Activated T-helper 2 cell treated with anti-CD3 and anti-CD28 coated beads, Interferon-gamma antibody, Interleukin-2, Interleukin-4, amounts not matched to agents 10 μg/mL and 5 μg/mL and 100 μg/mL, durations not matched to agents 14 hours and 24 hours and 36 hours (primary cell): ENCODE results near the gene ZMYND10. TPM values are rescaled to one million over a fixed set of nuclear protein-coding genes. Genes with fewer than 3 reads are reported as not detected.

ENCODE experiments used
- DNase-seq: peaks from one replicate; pipeline ENCODE4 v3.0.0; 2021; ENCODE audit warnings: low spot score
- H3K27ac Mint-ChIP-seq: one replicate; pipeline ENCODE4 v1.8.0; 2021; ENCODE audit warnings: mixed read lengths
- H3K27me3 Mint-ChIP-seq: one replicate; pipeline ENCODE4 v1.8.0; 2021; ENCODE audit warnings: low read depth, mixed read lengths
- H3K36me3 Mint-ChIP-seq: one replicate; pipeline ENCODE4 v1.8.0; 2021; ENCODE audit warnings: low read depth, mixed read lengths
- H3K4me1 Mint-ChIP-seq: one replicate; pipeline ENCODE4 v1.8.0; 2021; ENCODE audit warnings: low read depth, mixed read lengths
- H3K4me3 Mint-ChIP-seq: one replicate; pipeline ENCODE4 v1.8.0; 2021; ENCODE audit warnings: low read depth, mild to moderate bottlenecking, moderate library complexity, mixed read lengths
- H3K9me3 Mint-ChIP-seq: one replicate; pipeline ENCODE4 v1.8.0; 2021; ENCODE audit warnings: mixed read lengths
- intact Hi-C: fragments of 100-400 bp; cut with micrococcal nuclease; formaldehyde crosslinking; loops from one replicate; pipeline ENCODE4 v1.15.1; 2023
- total RNA-seq: library from RNA; stranded (reverse); gene quantifications from 2 replicates; pipeline ENCODE4 v1.2.3, GENCODE V29; 2022

The ZMYND10 gene
- total RNA-seq, 1 donor from 2014 or later: 0.94 TPM

GRCh38 chr3:50338965-50339364 is 6.6 kb downstream of the ZMYND10 start:
- Mint-ChIP-seq H3K4me1 (peaks cover 36% of the 10 kb centered on the region), H3K27me3 (no peaks in the 10 kb centered on the region), H3K27ac (peak overlapping the region; percentile 93), H3K36me3 (peaks cover 57% of the 10 kb centered on the region), H3K9me3 (no peaks in the 10 kb centered on the region), H3K4me3 (peak overlapping the region; percentile 95)
- intact Hi-C loops: loop anchor here (1.0 to 5.0 kb wide), 3 partner anchors 11 to 263 kb away; partner anchors contain the start of genes CYB561D2, GNAI2 and NPRL2
- no peak for DNase-seq

GRCh38 chr3:50337175-50337861 is 8.2 kb downstream of the ZMYND10 start:
- H3K27ac Mint-ChIP-seq: peak overlapping the region; percentile 93
- peak; percentile 97 for DNase-seq
- H3K27me3 Mint-ChIP-seq: no peaks in the 10 kb centered on the region
- peak overlapping the region; percentile 95 for H3K4me3 Mint-ChIP-seq
- no peaks in the 10 kb centered on the region for H3K9me3 Mint-ChIP-seq
- intact Hi-C loops: loop anchor here (1.0 to 5.0 kb wide), 5 partner anchors 9 to 265 kb away; partner anchors contain the start of genes GNAI2, HYAL3, IFRD2 and NAA80
- peaks cover 63% of the 10 kb centered on the region for H3K36me3 Mint-ChIP-seq
- H3K4me1 Mint-ChIP-seq: peaks cover 41% of the 10 kb centered on the region

- Mint-ChIP-seq H3K36me3 (peaks cover 70% of the 10 kb centered on the region), H3K4me1 (peaks cover 41% of the 10 kb centered on the region), H3K9me3 (no peaks in the 10 kb centered on the region), H3K27ac (peak overlapping the region; percentile 96), H3K4me3 (peak overlapping the region; percentile 95), H3K27me3 (no peaks in the 10 kb centered on the region)
- intact Hi-C loops: loop anchor here (1.0 to 5.0 kb wide), 5 partner anchors 8 to 266 kb away; partner anchors contain the start of genes GNAI2, HYAL3, IFRD2 and NAA80
- DNase-seq: no peak
Measured at GRCh38 chr3:50336452-50337174, 8.9 kb downstream of the ZMYND10 start.

GRCh38 chr3:50334339-50335075 is 11.0 kb downstream of the ZMYND10 start:
- H3K4me3 Mint-ChIP-seq: peak overlapping the region; percentile 56
- no peak for DNase-seq
- H3K9me3 Mint-ChIP-seq: no peaks in the 10 kb centered on the region
- peaks cover 33% of the 10 kb centered on the region for H3K4me1 Mint-ChIP-seq
- peaks cover 83% of the 10 kb centered on the region for H3K36me3 Mint-ChIP-seq
- H3K27ac Mint-ChIP-seq: peak overlapping the region; percentile 86
- H3K27me3 Mint-ChIP-seq: no peaks in the 10 kb centered on the region
- intact Hi-C loops: loop anchor here (5.0 kb wide), 2 partner anchors 97 to 268 kb away; partner anchors contain the start of gene GNAI2

DNA sequence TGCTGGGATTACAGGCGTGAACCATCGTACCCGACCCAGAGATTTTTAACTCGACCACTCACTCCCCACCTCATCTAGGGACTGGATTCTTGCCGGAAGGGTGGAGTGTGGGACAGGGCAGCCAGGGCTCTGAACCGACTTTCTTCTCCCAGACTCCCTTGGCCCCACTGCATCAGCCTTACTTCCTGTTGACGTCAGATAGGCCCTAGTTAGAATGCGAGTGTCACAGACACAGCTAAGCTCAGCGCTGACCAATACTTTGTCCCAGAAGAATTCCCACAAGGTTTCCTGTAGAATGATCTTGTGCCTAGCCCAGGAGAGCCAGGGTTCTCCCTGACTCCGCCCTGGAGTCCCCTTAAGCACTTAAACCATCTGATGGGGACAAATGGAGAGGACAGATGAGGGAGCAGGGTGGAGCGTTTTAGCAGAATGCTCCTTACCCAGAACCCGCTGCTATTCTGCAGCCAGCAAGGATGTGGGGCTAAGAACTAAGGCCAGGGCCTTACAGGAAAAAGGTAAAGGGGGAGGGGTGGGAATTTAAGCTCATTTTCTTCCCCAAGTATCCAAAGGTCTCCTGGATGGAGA is 11.7 kb downstream of the ZMYND10 start:
- peak overlapping the region; percentile 56 for H3K4me3 Mint-ChIP-seq
- DNase-seq: no peak
- H3K9me3 Mint-ChIP-seq: no peaks in the 10 kb centered on the region
- H3K27me3 Mint-ChIP-seq: no peaks in the 10 kb centered on the region
- peaks cover 80% of the 10 kb centered on the region for H3K36me3 Mint-ChIP-seq
- peaks cover 27% of the 10 kb centered on the region for H3K4me1 Mint-ChIP-seq
- intact Hi-C loops: no loop called here
- H3K27ac Mint-ChIP-seq: peak overlapping the region; percentile 86

- intact Hi-C loops: no loop called here
- no peaks in the 10 kb centered on the region for H3K27me3 Mint-ChIP-seq
- H3K4me3 Mint-ChIP-seq: no peak overlapping the region
- DNase-seq: no peak
- no peak overlapping the region for H3K27ac Mint-ChIP-seq
- peaks cover 32% of the 10 kb centered on the region for H3K4me1 Mint-ChIP-seq
- H3K36me3 Mint-ChIP-seq: peaks cover 68% of the 10 kb centered on the region
- H3K9me3 Mint-ChIP-seq: no peaks in the 10 kb centered on the region
Measured at GRCh38 chr3:50331364-50331907, 14.1 kb downstream of the ZMYND10 start.

DNA sequence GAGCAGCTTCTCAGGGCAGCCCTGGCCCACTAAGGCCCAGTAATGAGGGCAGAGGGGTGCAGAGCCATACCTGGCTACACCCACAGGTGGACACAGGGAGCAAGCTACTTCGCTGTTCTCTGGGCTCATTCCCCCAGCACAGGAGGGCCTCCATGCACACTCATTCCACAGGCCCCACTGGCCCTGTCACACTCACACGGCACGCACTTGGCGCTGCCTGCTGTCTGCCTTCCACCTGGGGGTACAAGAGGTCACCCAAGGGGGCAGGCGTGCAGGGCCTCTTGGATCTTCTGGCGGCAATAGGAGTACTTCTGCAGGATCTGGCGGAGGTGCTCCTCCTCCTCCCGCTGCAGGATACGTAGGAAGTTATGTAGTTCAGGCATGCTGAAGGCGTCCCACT is 15.2 kb downstream of the ZMYND10 start:
- Mint-ChIP-seq H3K36me3 (peaks cover 59% of the 10 kb centered on the region), H3K27me3 (no peaks in the 10 kb centered on the region), H3K27ac (no peak overlapping the region), H3K4me3 (no peak overlapping the region), H3K4me1 (peaks cover 25% of the 10 kb centered on the region), H3K9me3 (no peaks in the 10 kb centered on the region)
- no peak for DNase-seq
- intact Hi-C loops: no loop called here

DNA sequence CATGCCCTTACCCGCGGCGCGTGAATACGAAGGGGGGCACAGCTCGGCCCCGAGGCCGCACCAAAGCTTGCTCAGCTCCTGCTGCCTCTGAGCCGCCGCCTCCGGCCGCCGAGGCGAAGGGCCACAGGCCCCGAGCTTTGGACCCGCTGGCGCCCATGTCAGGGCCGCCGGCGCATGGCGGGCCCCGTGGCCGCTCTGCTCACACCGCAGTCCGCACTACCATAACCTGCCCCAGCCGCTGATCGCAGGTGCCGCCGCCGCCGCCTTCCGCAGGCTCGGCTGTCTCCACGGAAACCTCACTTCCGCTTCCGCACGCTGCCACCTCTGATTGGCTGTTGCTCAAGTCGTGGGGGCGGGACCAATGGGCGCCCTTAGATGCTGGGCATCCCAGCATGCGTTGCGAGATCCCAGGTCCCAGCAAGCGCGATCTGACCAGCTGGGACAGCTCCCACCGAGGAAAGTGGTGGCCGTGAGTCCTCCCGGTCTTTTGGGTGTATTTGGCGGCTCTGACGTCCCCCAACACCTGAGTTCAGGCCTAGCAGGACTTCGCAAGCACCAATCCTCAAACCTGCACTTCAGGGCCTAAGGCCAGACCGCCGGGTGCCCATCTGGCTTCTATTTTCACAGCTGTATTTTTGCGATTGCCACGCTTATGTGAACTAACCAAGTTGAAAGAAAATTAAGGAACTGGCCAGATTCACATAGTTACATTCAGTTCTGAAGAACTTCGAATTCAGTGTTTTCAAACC is 17.4 kb downstream of the ZMYND10 start, which contains the start of gene TUSC2:
TSS of gene TUSC2 (minus strand) at position 281 of the 749 bp plus-strand sequence. CDS start at position 157, 124 bp downstream.
- Mint-ChIP-seq H3K27me3 (no peaks in the 10 kb centered on the region), H3K9me3 (no peaks in the 10 kb centered on the region), H3K27ac (peak within 1 kb of the TSS; percentile 81), H3K36me3 (peaks cover 50% of the 10 kb centered on the region), H3K4me3 (peak within 1 kb of the TSS; percentile 90), H3K4me1 (peaks cover 14% of the 10 kb centered on the region)
- intact Hi-C loops: loop anchor here (1.0 to 2.0 kb wide), 2 partner anchors 9 to 29 kb away; partner anchors contain the start of genes HYAL3 and NAA80
- peak; percentile 93 for DNase-seq

GRCh38 chr3:50327129-50327528 is 18.4 kb downstream of the ZMYND10 start:
- DNase-seq: no peak
- Mint-ChIP-seq H3K27ac (no peak overlapping the region), H3K9me3 (no peaks in the 10 kb centered on the region), H3K4me3 (peak overlapping the region; percentile 90), H3K4me1 (peaks cover 14% of the 10 kb centered on the region), H3K27me3 (no peaks in the 10 kb centered on the region), H3K36me3 (peaks cover 48% of the 10 kb centered on the region)
- intact Hi-C loops: no loop called here

DNA sequence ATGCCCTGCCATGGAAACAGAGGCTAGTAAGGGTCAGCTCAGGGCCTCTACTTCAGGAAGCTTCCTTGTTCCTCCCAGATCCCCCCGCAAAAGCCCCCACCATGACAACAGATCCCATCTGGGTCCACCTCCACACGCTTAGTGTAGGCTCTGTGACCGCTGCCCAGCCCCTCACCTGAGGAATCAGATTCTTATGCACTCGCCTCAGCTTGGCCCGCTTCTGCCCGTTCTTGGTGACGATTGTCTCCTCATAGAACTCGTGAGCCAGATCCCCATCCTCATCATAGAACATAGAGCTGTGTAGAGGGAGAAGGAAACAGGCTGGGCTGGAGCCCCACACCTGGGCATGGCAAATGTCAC is 19.4 kb downstream of the ZMYND10 start:
- H3K36me3 Mint-ChIP-seq: peaks cover 38% of the 10 kb centered on the region
- H3K4me3 Mint-ChIP-seq: peak overlapping the region; percentile 5
- intact Hi-C loops: no loop called here
- no peaks in the 10 kb centered on the region for H3K9me3 Mint-ChIP-seq
- no peak for DNase-seq
- no peak overlapping the region for H3K27ac Mint-ChIP-seq
- peaks cover 14% of the 10 kb centered on the region for H3K4me1 Mint-ChIP-seq
- no peaks in the 10 kb centered on the region for H3K27me3 Mint-ChIP-seq

GRCh38 chr3:50325497-50326181 is 19.9 kb downstream of the ZMYND10 start:
- no peaks in the 10 kb centered on the region for H3K27me3 Mint-ChIP-seq
- no peaks in the 10 kb centered on the region for H3K9me3 Mint-ChIP-seq
- H3K36me3 Mint-ChIP-seq: peaks cover 33% of the 10 kb centered on the region
- intact Hi-C loops: no loop called here
- no peak for DNase-seq
- peak overlapping the region; percentile 30 for H3K4me3 Mint-ChIP-seq
- no peak overlapping the region for H3K27ac Mint-ChIP-seq
- peaks cover 14% of the 10 kb centered on the region for H3K4me1 Mint-ChIP-seq
